HG03135 (cell line): ENCODE data around the gene NSUN4.
A peak's percentile ranks its signal among the peaks of the same experiment; 100 is the strongest.
"Not testable (repeated sequence)": the region's sequence is repeated elsewhere in the genome, so short reads cannot be mapped to it uniquely, and the experiment has no call there.

Source experiments
- ATAC-seq: cut with Tn5 transposase; IDR thresholded peaks from one replicate; pipeline ENCODE4 v1.9.1; 2021; ENCODE audit warnings: mild to moderate bottlenecking, moderate library complexity; ENCODE audit not compliant: unreplicated experiment

NSUN4 gene

GRCh38 chr1:46340404-46341221, at the start of gene NSUN4:
TSS of gene NSUN4 (plus strand) at chr1:46340807. CDS start at chr1:46340827, 20 bp downstream.
- ATAC-seq, result peak; percentile 82

DNA sequence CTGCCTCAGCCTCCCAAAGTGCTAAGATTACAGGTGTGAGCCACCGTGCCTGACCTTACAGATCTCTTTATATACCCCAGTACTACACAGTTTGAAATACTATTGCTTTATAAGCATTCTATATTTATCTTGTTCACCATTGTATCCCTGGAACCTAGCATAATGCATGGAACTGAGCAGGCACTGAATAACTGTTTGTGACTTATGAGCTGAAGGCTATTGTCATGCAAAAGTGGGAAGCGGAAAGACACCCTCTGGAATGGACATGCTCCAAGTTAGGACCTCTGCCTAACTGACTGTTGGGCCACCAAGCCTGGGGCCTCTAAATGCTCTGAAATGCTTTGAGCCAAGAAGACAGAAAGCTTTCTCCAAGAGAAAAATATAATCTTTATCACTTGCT, 45.3 kb upstream of the NSUN4 start:
- ATAC-seq, result no peak

GRCh38 chr1:46298387-46298786, 42.2 kb upstream of the NSUN4 start:
- no peak for ATAC-seq

GRCh38 chr1:46300673-46301405, 39.8 kb upstream of the NSUN4 start:
- ATAC-seq, result no peak

GRCh38 chr1:46301406-46301807, 39.2 kb upstream of the NSUN4 start:
- no peak for ATAC-seq

DNA sequence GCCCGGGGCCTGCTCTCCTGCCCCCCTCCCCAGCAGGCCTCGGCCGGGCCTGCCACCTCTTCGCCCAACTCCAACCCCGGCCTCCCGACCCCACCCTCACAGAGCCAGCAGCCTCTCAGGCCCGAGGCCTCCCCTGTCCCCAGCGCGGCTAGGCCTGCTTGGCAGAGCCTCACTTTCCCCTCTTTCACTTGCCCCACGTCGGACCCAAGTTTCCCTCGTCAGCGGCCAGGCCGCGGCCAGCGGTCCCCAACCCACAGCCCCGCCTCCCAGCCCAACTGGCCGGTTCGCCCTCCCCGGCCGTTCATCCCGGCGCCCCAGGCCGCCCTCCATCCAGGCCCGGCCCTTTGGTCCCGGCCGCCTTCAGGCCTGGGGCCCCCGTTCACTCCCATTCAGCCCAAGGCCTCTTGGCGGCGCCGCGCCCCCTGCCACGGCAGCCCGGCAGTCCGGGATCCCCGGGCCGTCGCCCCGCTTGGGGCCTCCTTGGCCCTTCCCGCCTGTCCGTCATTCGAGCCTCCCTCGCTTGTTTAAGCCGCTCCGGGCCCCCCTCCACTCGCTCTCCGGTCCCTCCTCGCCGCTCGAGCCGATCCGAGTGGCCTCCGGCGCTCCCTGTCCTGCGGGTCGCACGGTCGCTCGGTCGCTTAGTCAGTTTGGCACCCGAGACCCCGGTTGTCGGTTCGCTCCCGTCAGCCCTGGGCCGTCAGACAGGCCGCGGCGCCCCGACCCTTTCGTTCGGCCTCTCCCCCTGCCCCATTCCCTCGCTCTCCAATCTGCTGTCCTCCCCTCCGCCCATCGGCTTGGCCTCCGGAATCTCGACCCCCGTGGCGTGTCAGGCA, 38.6 kb upstream of the NSUN4 start:
- peak; percentile 34 for ATAC-seq

DNA sequence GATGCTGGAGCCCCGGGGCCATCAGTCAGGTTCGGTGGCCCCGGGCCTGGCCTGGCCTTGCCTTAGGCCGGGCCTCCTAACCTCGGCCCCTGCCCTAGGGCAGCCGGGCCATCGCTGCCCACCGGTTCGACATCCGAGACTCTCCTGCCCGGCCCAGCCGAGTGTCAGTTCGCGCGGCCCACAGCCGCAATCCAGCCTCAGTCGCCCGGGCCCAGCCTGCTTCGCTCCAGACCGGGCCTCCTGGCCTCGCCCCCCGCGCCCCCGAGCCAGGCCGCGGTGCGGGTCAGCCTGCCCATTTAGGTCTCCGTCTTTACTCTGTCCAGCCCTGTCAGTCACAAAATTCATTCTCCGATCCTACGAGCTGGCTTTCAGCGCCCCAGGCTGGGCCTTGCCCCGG, 38.0 kb upstream of the NSUN4 start:
- ATAC-seq, result peak; percentile 10

GRCh38 chr1:46303038-46303871, 37.4 kb upstream of the NSUN4 start, which contains the start of the genes LRRC41 and UQCRH:
TSS of gene LRRC41 (minus strand) at chr1:46303616. CDS start at chr1:46303322, 294 bp downstream.
TSS of gene UQCRH (plus strand) at chr1:46303698. CDS start at chr1:46303767, 69 bp downstream.
- ATAC-seq, result peak; percentile 81

DNA sequence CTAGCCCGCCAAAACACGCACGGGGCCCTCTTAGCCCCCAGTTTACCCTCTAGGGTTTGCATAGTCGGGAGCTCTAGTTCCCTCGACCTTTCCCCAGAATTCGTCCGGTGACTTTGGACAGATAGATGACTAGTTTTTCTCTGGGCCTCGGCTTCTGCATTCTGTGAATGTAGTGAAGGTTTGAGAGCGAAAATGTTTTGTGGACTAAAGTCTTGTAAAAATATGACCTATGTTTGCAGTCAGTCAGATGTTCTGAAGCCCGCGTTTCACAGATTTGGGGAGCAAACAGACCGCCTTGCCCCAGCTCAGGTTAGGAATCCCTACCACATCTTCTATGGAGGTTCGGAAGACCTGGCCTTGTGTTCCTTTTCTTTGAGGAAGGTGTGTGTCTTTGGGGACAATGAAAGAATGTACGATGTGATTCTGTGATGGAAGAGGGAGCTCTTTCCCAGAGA, 36.7 kb upstream of the NSUN4 start:
- no peak for ATAC-seq

DNA sequence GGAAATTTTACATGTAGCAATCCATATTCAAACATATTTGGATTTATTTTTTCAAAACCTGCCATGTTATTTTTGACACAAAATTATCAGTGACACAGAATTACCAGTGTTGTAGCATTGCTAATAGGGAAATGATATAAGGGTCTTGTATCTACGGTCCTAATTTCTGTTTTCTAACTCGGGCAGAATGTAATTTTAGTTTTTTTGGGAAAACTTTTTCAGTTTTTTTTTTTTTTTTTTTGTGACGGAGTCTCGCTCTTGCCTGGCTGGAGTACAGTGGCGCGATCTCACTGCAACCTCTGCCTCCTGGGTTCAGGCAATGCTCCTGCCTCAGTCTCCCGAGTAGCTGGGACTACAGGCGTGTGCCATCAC, 34.5 kb upstream of the NSUN4 start:
- no peak for ATAC-seq

DNA sequence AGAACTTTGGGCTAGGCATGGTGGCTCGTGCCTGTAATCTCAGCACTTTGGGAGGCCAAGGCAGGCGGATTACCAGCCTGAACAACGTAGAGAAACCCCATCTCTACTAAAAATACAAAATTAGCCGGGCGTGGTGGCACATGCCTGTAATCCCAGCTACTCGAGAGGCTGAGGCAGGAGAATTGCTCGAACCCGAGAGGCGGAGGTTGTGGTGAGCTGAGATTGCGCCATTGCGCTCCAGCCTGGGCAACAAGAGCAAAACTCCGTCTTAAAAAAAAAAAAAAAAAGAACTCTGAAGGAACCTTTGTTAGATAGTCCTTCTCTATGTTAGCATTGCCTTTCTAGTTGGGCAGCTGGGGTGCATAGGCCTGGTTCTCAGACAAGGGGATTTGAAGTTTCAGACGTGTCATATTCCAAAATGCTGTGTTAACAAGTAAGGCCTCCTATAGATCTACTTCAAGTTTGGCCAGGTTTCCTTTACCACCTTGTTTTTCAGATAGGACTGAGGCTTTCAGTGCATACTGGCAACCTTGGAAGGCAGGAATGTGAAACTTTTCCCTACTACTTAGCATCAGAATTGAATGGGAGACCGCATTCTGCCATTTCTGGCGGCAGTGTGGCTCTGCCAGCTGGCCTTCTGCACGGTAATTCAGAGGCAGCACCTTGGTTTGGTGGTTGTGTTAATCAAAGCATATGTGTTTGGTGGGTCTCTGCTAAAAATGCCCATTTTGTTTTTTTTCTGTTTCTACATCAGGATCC, 31.0 kb upstream of the NSUN4 start:
- no peak for ATAC-seq

DNA sequence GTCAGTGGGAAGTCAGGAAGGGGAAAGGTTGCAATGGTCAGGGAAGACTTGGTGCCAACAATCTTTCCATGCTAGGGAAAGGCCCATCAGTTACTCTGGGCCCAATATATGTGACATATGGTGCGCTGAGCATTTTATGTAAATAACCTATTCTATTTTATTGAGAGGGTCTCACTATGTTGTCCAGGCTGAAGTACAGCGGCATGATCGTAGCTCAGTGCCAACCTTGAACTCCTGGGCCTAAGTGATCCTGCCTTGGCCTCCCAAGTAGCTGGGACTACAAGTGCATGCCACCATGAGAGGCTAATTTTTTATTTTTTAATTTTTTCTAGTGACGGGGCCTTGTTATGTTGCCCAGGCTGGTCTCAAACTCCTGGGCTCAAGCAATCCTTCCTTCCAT, 30.3 kb upstream of the NSUN4 start:
- ATAC-seq, result no peak

- ATAC-seq, result no peak
Observed at GRCh38 chr1:46315669-46316403, 24.8 kb upstream of the NSUN4 start.

GRCh38 chr1:46317323-46317722, 23.3 kb upstream of the NSUN4 start:
- no peak for ATAC-seq

GRCh38 chr1:46319301-46319700, 21.3 kb upstream of the NSUN4 start:
- ATAC-seq, result not testable (repeated sequence)

DNA sequence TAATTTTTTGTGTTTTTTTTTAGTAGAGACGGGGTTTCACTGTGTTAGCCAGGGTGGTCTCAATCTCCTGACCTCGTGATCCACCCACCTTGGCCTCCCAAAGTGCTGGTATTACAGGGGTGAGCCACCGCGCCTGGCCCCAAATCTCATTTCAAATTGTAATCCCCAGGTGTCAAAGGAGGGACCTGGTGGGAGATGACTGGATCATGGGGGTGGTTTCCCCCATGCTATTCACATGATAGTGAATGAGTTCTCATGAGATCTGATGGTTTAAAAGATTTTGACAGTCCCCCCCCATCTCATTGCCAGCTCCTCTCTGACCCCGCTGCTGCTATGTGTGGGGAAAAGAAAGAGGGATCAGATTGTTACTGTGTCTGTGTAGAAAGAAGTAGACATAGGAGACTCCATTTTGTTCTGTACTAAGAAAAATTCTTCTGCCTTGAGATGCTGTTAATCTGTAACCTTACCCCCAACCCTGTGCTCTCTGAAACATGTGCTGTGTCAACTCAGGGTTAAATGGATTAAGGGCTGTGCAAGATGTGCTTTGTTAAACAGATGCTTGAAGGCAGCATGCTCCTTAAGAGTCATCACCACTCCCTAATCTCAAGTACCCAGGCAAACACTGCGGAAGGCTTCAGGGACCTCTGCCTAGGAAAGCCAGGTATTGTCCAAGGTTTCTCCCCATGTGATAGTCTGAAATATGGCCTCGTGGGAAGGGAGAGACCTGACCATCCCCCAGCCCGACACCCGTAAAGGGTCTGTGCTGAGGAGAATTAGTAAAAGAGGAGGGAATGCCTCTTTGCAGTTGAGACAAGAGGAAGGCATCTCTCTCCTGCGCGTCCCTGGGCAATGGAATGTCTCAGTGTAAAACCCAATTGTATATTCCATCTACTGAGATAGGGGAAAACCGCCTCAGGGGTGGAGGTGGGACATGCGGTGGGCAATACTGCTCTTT, 20.4 kb upstream of the NSUN4 start:
- not testable (repeated sequence) for ATAC-seq

- not testable (repeated sequence) for ATAC-seq
Observed at GRCh38 chr1:46322191-46322590, 18.4 kb upstream of the NSUN4 start.
